Esophagus squamous epithelium (tissue), 5 donors: ENCODE data around the gene RASA3. TPM values are rescaled to one million over a fixed set of nuclear protein-coding genes. Genes with fewer than 3 reads are reported as not detected.

Experiments used
- DNase-seq: peaks from one replicate; lab custom pipeline; 2025; lab: John Stamatoyannopoulos, UW
- H3K27ac ChIP-seq, 4 donors: fragments of 200-600 bp; sonication (generic); one replicate each; pipeline ENCODE4 v1.5.1; 2016 to 2019; ENCODE audit warnings: mild to moderate bottlenecking in 1 of 4
- H3K27me3 ChIP-seq, 4 donors: fragments of 200-600 bp; sonication (generic); 1 replicate in 3 of 4; 2 replicates in 1 of 4; pipeline versions ENCODE4 v1.5.1 to v1.6.0; 2017 to 2021; ENCODE audit warnings: antibody characterized with exemption in 1 of 4
- H3K36me3 ChIP-seq, 3 donors: fragments of 200-600 bp; sonication (generic); one replicate each; pipeline ENCODE4 v1.5.1; 2016 to 2019
- H3K4me1 ChIP-seq, 3 donors: fragments of 200-600 bp; sonication (generic); one replicate each; pipeline ENCODE4 v1.5.1; 2017 to 2019
- H3K4me3 ChIP-seq, 4 donors: fragments of 200-600 bp; sonication (generic); 1 replicate in 3 of 4; 2 replicates in 1 of 4; pipeline ENCODE4 v1.5.1; 2016 to 2019; ENCODE audit warnings: mild to moderate bottlenecking in 2 of 4, moderate library complexity in 1 of 4
- H3K9me3 ChIP-seq, 3 donors: fragments of 200-600 bp; sonication (generic); one replicate each; pipeline ENCODE4 v1.5.1; 2016 to 2019
- POLR2A ChIP-seq, 4 donors: fragments of 450-650 bp; IDR thresholded peaks; one replicate each; pipeline ENCODE4 v1.6.1; 2017; ENCODE audit warnings: antibody characterized with exemption in 4 of 4, mild to moderate bottlenecking in 4 of 4, moderate library complexity in 3 of 4
- WGBS, 2 donors: methylation state at CpG; one replicate each; pipeline ENCODE4 v1.1.5; 2018; 5-methylcytosine and 5-hydroxymethylcytosine counted together
- intact Hi-C: fragments of 100-400 bp; cut with DNase I; formaldehyde crosslinking; loops from one replicate; pipeline ENCODE4 v1.15.0; 2022
- total RNA-seq, 4 donors: library from RNA; depleted of rRNA; stranded (reverse); fragments of >200 nt; gene quantifications; one replicate each; pipeline ENCODE4 v1.1.0, GENCODE V29; 2016
- TF ChIP-seq, protein P1 (sequence below), 6 experiments: fragments of 450-650 bp in 4 of 6; fragments of 200-600 bp in 2 of 6; sonication (generic) in 2 of 6; IDR thresholded peaks; one replicate each; pipeline ENCODE4 v1.5.1; 2016 to 2019; ENCODE audit warnings: antibody characterized with exemption in 6 of 6, mild to moderate bottlenecking in 4 of 6, moderate library complexity in 4 of 6
- donor health status: DM: yes; HTN: yes; CAD: no.

RASA3 gene
- total RNA-seq, 4 donors from 2014 or later: 1.4 to 8.8 (median 3.1) TPM

DNA sequence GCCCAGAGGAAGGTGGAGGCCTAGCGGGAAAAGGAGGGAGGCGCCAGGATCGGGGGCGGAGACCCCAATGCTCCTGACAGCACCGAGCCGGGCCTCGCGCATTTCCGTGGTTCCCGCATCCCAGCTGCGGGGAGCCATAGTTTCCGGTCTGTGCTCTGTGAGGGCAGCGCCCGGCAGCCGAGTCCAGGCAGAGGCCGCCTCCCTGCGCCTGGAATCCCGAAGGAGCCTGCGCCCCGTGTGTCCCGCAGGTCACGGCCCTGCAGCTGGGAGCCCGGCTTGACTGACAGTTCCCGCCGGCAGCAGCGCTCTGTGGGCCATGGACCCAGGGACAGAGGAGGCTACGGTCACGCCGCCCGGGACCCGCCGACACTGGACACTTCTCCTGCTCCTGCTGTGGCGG, 84.0 kb downstream of the RASA3 start:
- TF ChIP-seq, protein P1, sequence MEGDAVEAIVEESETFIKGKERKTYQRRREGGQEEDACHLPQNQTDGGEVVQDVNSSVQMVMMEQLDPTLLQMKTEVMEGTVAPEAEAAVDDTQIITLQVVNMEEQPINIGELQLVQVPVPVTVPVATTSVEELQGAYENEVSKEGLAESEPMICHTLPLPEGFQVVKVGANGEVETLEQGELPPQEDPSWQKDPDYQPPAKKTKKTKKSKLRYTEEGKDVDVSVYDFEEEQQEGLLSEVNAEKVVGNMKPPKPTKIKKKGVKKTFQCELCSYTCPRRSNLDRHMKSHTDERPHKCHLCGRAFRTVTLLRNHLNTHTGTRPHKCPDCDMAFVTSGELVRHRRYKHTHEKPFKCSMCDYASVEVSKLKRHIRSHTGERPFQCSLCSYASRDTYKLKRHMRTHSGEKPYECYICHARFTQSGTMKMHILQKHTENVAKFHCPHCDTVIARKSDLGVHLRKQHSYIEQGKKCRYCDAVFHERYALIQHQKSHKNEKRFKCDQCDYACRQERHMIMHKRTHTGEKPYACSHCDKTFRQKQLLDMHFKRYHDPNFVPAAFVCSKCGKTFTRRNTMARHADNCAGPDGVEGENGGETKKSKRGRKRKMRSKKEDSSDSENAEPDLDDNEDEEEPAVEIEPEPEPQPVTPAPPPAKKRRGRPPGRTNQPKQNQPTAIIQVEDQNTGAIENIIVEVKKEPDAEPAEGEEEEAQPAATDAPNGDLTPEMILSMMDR (IDR thresholded peaks at IDR 0.05): no peak
- no peak for TF ChIP-seq POLR2A (IDR thresholded peaks at IDR 0.05)
- intact Hi-C loops: no loop called here
- peaks cover 0 to 16% (median 0%) of the 10 kb centered on the region in 3 donors for H3K36me3 ChIP-seq
- peaks cover 0 to 8% (median 3%) of the 10 kb centered on the region in 3 donors for H3K4me1 ChIP-seq
- WGBS, 2 donors: 89 to 95% methylated on average over 5 to 6 of the region's 33 CpGs
- no peak overlapping the region for H3K27ac ChIP-seq
- no peak overlapping the region for H3K4me3 ChIP-seq
- no peaks in the 10 kb centered on the region for H3K9me3 ChIP-seq
- no peak for DNase-seq
- H3K27me3 ChIP-seq: no peaks in the 10 kb centered on the region

DNA sequence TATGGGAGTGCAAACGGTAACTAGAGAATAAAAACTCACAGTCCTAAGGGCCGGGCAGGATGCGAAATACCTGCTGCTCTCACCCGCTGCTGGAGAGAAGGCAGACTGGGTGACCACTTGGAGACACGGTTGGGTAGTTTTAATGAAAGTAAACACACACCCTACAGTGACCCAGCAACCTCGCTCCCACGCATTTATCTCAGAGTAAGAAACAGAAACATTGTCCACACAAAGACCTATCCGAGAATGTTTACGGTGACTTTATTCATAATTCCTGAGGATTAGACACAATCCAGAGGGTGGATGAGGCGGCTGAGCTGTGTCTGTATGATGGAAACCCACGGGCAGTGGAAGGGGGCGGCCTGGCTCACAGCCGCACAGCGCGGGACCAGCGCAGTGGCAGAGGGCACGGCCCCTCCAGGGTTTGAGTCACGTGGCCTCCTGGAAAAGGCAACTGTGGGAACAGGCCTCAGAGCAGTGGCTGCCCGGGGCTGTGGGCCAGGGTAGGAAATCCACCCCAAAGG, 85.0 kb downstream of the RASA3 start:
- TF ChIP-seq, protein P1 (IDR thresholded peaks at IDR 0.05): no peak
- no peak for TF ChIP-seq POLR2A (IDR thresholded peaks at IDR 0.05)
- no peaks in the 10 kb centered on the region for H3K27me3 ChIP-seq
- DNase-seq: no peak
- peaks cover 0 to 16% (median 0%) of the 10 kb centered on the region in 3 donors for H3K36me3 ChIP-seq
- 46 to 62% methylated on average over 9 to 19 of the region's 19 CpGs for WGBS, 2 donors
- peaks cover 0 to 8% (median 6%) of the 10 kb centered on the region in 3 donors for H3K4me1 ChIP-seq
- intact Hi-C loops: no loop called here
- H3K9me3 ChIP-seq: no peaks in the 10 kb centered on the region
- peak overlapping the region in 2 of 4 donors; percentile 16 to 20 for H3K27ac ChIP-seq
- no peak overlapping the region for H3K4me3 ChIP-seq

DNA sequence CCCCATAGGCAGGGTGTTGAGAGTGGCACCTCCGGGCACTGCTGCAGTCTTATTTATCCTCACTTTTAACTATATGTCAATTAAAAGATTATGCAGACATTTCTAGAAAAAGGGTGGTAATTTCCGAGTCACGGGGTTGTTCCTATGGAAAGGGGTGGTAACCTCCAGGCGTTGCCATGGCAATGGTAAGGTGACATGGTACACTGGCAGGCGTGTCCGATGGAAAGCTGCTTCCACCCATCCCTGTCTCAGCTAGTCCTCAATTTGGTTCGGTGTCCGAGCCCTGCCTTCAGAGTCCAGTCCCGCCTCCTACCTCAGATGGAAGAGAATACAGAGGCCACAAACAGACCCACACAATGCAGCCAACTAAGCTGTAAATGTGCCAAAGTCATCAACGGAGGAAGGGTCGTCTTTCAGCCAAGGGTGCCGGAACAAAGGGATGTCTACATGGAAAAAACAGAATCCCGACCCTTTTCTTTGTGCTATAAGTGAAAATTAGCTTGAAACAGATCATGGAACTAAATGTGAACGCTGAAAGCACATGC, 85.9 kb downstream of the RASA3 start:
- Histone ChIP-seq H3K36me3 (peaks cover 0 to 12% (median 0%) of the 10 kb centered on the region in 3 donors), H3K9me3 (no peaks in the 10 kb centered on the region), H3K27ac (no peak overlapping the region), H3K27me3 (no peaks in the 10 kb centered on the region), H3K4me3 (no peak overlapping the region), H3K4me1 (peaks cover 0 to 8% (median 6%) of the 10 kb centered on the region in 3 donors)
- DNase-seq: no peak
- intact Hi-C loops: no loop called here
- 79 to 86% methylated on average over 6 to 8 of the region's 14 CpGs for WGBS, 2 donors
- TF ChIP-seq, protein P1 (IDR thresholded peaks at IDR 0.05): no peak
- TF ChIP-seq POLR2A (IDR thresholded peaks at IDR 0.05): no peak

DNA sequence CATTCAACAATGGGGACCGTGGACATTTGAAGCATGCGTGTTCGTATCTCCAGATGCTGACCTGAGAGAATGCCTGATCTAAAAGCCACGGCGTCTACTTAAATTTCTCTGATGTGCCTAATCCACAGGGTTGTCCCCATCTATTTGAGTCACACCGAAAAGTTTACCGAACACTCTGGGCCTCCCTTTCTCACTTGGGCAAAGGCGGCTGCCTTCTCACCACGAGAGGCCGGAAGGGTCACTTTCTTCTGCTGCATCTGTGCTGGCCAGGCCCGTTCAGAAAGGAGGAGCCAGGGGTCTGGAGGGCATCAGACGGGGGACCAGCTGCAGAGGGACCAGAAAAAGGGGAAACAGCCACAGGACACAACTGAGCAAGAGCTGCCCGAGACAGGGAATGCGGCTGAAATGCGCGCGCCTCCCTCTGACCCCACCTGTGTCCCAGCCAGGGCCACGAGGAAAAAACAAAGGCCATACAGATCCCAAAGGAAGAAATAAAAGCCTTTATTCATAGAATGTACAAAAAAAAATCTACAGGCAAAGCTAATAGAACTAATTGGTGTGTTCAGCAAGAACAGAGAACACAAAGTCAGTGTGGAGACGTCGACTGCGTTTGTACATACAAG, 87.2 kb downstream of the RASA3 start:
- TF ChIP-seq POLR2A (IDR thresholded peaks at IDR 0.05): no peak
- TF ChIP-seq, protein P1 (IDR thresholded peaks at IDR 0.05): no peak
- Histone ChIP-seq H3K9me3 (no peaks in the 10 kb centered on the region), H3K27me3 (no peaks in the 10 kb centered on the region), H3K27ac (peak overlapping the region in 2 of 4 donors; percentile 44 to 50), H3K4me1 (peaks cover 0 to 8% (median 6%) of the 10 kb centered on the region in 3 donors), H3K36me3 (peaks cover 0 to 5% (median 0%) of the 10 kb centered on the region in 3 donors), H3K4me3 (no peak overlapping the region)
- DNase-seq: no peak
- intact Hi-C loops: no loop called here
- WGBS, 2 donors: 89 to 92% methylated on average over 15 to 17 of the region's 21 CpGs

DNA sequence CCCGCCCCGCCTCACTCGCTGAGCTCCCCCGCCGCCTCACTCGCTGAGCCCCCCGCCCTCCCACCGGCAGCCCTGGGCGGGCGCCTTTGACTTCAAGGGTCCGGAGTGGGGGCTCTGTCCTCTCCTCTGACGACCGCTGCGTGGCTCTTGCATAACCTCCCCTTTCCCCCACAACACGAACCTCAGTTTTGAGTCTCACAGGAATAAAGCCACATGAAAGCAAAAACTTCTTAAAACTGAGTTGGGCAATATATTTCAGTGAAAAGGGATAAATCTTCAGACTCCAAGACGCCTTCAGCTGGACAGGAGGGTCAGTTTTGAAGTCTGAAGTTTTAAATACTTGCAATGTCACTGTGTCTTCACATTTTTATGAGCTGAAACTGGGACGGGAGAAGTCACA, 87.9 kb downstream of the RASA3 start:
- WGBS, 2 donors: 57 to 92% methylated on average over 2 of the region's 17 CpGs
- H3K36me3 ChIP-seq: no peaks in the 10 kb centered on the region

More for the DNA sequence above, 87.9 kb downstream of the RASA3 start:
- Histone ChIP-seq H3K4me3 (no peak overlapping the region), H3K4me1 (peaks cover 0 to 8% (median 6%) of the 10 kb centered on the region in 3 donors), H3K9me3 (no peaks in the 10 kb centered on the region), H3K27me3 (no peaks in the 10 kb centered on the region), H3K27ac (peak overlapping the region in 1 of 4 donors; percentile 50)
- TF ChIP-seq, protein P1 (IDR thresholded peaks at IDR 0.05): no peak
- no peak for TF ChIP-seq POLR2A (IDR thresholded peaks at IDR 0.05)
- no peak for DNase-seq
- intact Hi-C loops: no loop called here
